ENCODE measurements around the gene FAM24B.
A peak's percentile ranks its signal among the peaks of the same experiment; 100 is the strongest.

Gene FAM24B

GRCh38 chr10:122894261-122894944 is 15.0 kb upstream of the FAM24B start:
- Histone ChIP-seq H3K27ac (ENCODE audit: low read depth, low read length) (no peak overlapping the region), H2BK120ac (ENCODE audit: low read depth, low read length) (no peak overlapping the region), H2AK5ac (ENCODE audit: low read length) (no peak overlapping the region), H3K23ac (ENCODE audit: low read length) (no peak overlapping the region), H3K56ac (ENCODE audit: low read length) (no peak overlapping the region), H2BK5ac (ENCODE audit: low read length) (no peak overlapping the region), H3K4ac (ENCODE audit: low read depth, low read length) (no peak overlapping the region), H4K5ac (ENCODE audit: low read length) (no peak overlapping the region), H3K4me2 (ENCODE audit: low read length) (no peak overlapping the region), H2BK15ac (replicated peaks; ENCODE audit: low read depth) (no peak overlapping the region), H4K8ac (ENCODE audit: low read depth, low read length) (no peak overlapping the region), H3K4me1 (ENCODE audit: control insufficient read depth, low read depth, low read length) (no peaks in the 10 kb centered on the region), H3K79me1 (ENCODE audit: low read length) (no peaks in the 10 kb centered on the region), H3K4me3 (ENCODE audit: low read length) (no peak overlapping the region), H3K36me3 (ENCODE audit: control insufficient read depth, insufficient read depth, low read length) (no peaks in the 10 kb centered on the region), H3K9ac (ENCODE audit: low read length) (no peak overlapping the region), H3K18ac (ENCODE audit: low read length) (no peak overlapping the region), H3K27me3 (ENCODE audit: insufficient read depth, low read length, poor library complexity) (no peaks in the 10 kb centered on the region), H3K79me2 (ENCODE audit: control insufficient read depth, insufficient read depth, low read length) (no peaks in the 10 kb centered on the region)
- no CpG with 5 or more reads among the region's 5 CpGs for WGBS (ENCODE audit: extremely low coverage, insufficient coverage, low lambda C conversion rate)
- no peak for DNase-seq

DNA sequence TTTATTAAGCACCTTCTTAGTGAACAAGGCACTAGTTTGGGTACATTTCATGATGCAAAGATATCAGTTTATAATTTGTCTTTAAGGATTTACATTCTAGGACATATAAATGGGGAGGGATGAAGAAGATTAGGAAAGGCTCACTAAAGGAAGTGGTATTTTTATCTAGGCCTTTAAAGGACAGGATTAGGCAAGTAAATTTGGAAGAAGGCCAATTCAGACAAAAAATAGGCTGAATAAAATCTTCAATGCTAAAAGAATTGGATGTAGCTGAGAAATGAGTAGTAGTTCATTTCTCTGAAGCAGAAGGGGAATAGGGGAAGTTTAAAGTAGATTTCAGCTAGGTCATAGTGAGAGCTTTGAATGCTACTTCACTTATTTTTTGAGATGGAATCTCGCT is 4.8 kb upstream of the FAM24B start:
- Histone ChIP-seq H2BK5ac (ENCODE audit: low read length) (no peak overlapping the region), H3K36me3 (ENCODE audit: control insufficient read depth, insufficient read depth, low read length) (no peaks in the 10 kb centered on the region), H2BK15ac (replicated peaks; ENCODE audit: low read depth) (no peak overlapping the region), H3K56ac (ENCODE audit: low read length) (no peak overlapping the region), H3K18ac (ENCODE audit: low read length) (no peak overlapping the region), H3K9ac (ENCODE audit: low read length) (no peak overlapping the region), H3K23ac (ENCODE audit: low read length) (no peak overlapping the region), H3K4me3 (ENCODE audit: low read length) (no peak overlapping the region), H2AK5ac (ENCODE audit: low read length) (no peak overlapping the region), H3K79me2 (ENCODE audit: control insufficient read depth, insufficient read depth, low read length) (no peaks in the 10 kb centered on the region), H3K4ac (ENCODE audit: low read depth, low read length) (no peak overlapping the region), H3K27me3 (ENCODE audit: insufficient read depth, low read length, poor library complexity) (no peaks in the 10 kb centered on the region), H3K79me1 (ENCODE audit: low read length) (no peaks in the 10 kb centered on the region), H3K4me1 (ENCODE audit: control insufficient read depth, low read depth, low read length) (peaks cover 2% of the 10 kb centered on the region), H4K8ac (ENCODE audit: low read depth, low read length) (no peak overlapping the region), H3K4me2 (ENCODE audit: low read length) (no peak overlapping the region), H3K27ac (ENCODE audit: low read depth, low read length) (no peak overlapping the region), H4K5ac (ENCODE audit: low read length) (no peak overlapping the region), H2BK120ac (ENCODE audit: low read depth, low read length) (no peak overlapping the region)
- no CpG with 5 or more reads among the region's 1 CpG for WGBS (ENCODE audit: extremely low coverage, insufficient coverage, low lambda C conversion rate)
- no peak for DNase-seq

DNA sequence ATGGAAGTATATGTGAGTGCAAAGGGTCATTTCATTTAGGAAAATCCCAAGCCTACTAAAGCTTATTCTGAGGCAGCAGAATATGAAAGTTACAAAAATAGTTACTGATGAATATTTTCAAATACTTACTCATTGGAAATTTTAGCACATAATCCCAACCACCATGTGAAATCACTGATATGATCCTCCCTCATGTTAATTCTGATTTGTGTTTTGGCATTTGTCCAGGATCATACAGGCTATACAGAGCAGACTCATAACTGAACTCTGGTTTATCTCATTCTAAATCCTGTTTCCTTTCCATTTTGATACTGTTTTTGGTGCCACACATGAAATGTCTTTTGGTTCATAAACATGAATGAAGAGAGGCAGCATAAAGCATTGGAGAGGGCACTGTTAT is 3.4 kb upstream of the FAM24B start:
- H3K56ac ChIP-seq (ENCODE audit: low read length) = no peak overlapping the region

GRCh38 chr10:122878799-122879338 is 512 bp downstream of the FAM24B start:
- Histone ChIP-seq H2BK120ac (ENCODE audit: low read depth, low read length) (no peak overlapping the region), H3K4me2 (ENCODE audit: low read length) (no peak overlapping the region), H2BK5ac (ENCODE audit: low read length) (peak overlapping the region; percentile 85), H3K27ac (ENCODE audit: low read depth, low read length) (no peak overlapping the region), H2AK5ac (ENCODE audit: low read length) (peak overlapping the region; percentile 83), H3K36me3 (ENCODE audit: control insufficient read depth, insufficient read depth, low read length) (no peaks in the 10 kb centered on the region), H4K5ac (ENCODE audit: low read length) (no peak overlapping the region), H3K4ac (ENCODE audit: low read depth, low read length) (peak overlapping the region; percentile 25), H3K27me3 (ENCODE audit: insufficient read depth, low read length, poor library complexity) (no peaks in the 10 kb centered on the region), H4K8ac (ENCODE audit: low read depth, low read length) (no peak overlapping the region), H3K18ac (ENCODE audit: low read length) (peak overlapping the region; percentile 9), H2BK15ac (replicated peaks; ENCODE audit: low read depth) (no peak overlapping the region), H3K56ac (ENCODE audit: low read length) (peak overlapping the region; percentile 81), H3K79me1 (ENCODE audit: low read length) (no peaks in the 10 kb centered on the region), H3K9ac (ENCODE audit: low read length) (peak overlapping the region; percentile 57), H3K23ac (ENCODE audit: low read length) (no peak overlapping the region), H3K4me1 (ENCODE audit: control insufficient read depth, low read depth, low read length) (peaks cover 5% of the 10 kb centered on the region), H3K79me2 (ENCODE audit: control insufficient read depth, insufficient read depth, low read length) (no peaks in the 10 kb centered on the region), H3K4me3 (ENCODE audit: low read length) (peak overlapping the region; percentile 9)
- no CpG with 5 or more reads among the region's 14 CpGs for WGBS (ENCODE audit: extremely low coverage, insufficient coverage, low lambda C conversion rate)
- DNase-seq = no peak

More for the DNA sequence above, 3.4 kb upstream of the FAM24B start:
- no peaks in the 10 kb centered on the region for H3K79me1 ChIP-seq (ENCODE audit: low read length)
- no peak overlapping the region for H3K18ac ChIP-seq (ENCODE audit: low read length)
- DNase-seq = no peak
- no peak overlapping the region for H2BK120ac ChIP-seq (ENCODE audit: low read depth, low read length)
- no peak overlapping the region for H3K23ac ChIP-seq (ENCODE audit: low read length)
- no peak overlapping the region for H2BK5ac ChIP-seq (ENCODE audit: low read length)
- H3K27ac ChIP-seq (ENCODE audit: low read depth, low read length) = no peak overlapping the region
- H3K4ac ChIP-seq (ENCODE audit: low read depth, low read length) = no peak overlapping the region
- peaks cover 2% of the 10 kb centered on the region for H3K4me1 ChIP-seq (ENCODE audit: control insufficient read depth, low read depth, low read length)
- H3K9ac ChIP-seq (ENCODE audit: low read length) = no peak overlapping the region
- H3K4me2 ChIP-seq (ENCODE audit: low read length) = no peak overlapping the region
- no peak overlapping the region for H2BK15ac ChIP-seq (replicated peaks; ENCODE audit: low read depth)
- H3K36me3 ChIP-seq (ENCODE audit: control insufficient read depth, insufficient read depth, low read length) = no peaks in the 10 kb centered on the region
- no peaks in the 10 kb centered on the region for H3K79me2 ChIP-seq (ENCODE audit: control insufficient read depth, insufficient read depth, low read length)
- H3K4me3 ChIP-seq (ENCODE audit: low read length) = no peak overlapping the region
- no peak overlapping the region for H4K8ac ChIP-seq (ENCODE audit: low read depth, low read length)
- H2AK5ac ChIP-seq (ENCODE audit: low read length) = no peak overlapping the region
- H4K5ac ChIP-seq (ENCODE audit: low read length) = no peak overlapping the region
- no peaks in the 10 kb centered on the region for H3K27me3 ChIP-seq (ENCODE audit: insufficient read depth, low read length, poor library complexity)

GRCh38 chr10:122877264-122877663 is 2.1 kb downstream of the FAM24B start:
- H2BK120ac ChIP-seq (ENCODE audit: low read depth, low read length) = no peak overlapping the region
- H3K36me3 ChIP-seq (ENCODE audit: control insufficient read depth, insufficient read depth, low read length) = no peaks in the 10 kb centered on the region
- H3K4me3 ChIP-seq (ENCODE audit: low read length) = no peak overlapping the region
- no CpG with 5 or more reads among the region's 1 CpG for WGBS (ENCODE audit: extremely low coverage, insufficient coverage, low lambda C conversion rate)
- no peak overlapping the region for H4K8ac ChIP-seq (ENCODE audit: low read depth, low read length)
- H3K4ac ChIP-seq (ENCODE audit: low read depth, low read length) = peak overlapping the region; percentile 87
- DNase-seq = peak; percentile 91
- H3K79me2 ChIP-seq (ENCODE audit: control insufficient read depth, insufficient read depth, low read length) = peaks cover 2% of the 10 kb centered on the region
- H3K56ac ChIP-seq (ENCODE audit: low read length) = peak overlapping the region; percentile 84
- H3K27me3 ChIP-seq (ENCODE audit: insufficient read depth, low read length, poor library complexity) = no peaks in the 10 kb centered on the region
- H3K9ac ChIP-seq (ENCODE audit: low read length) = peak overlapping the region; percentile 66
- no peak overlapping the region for H3K23ac ChIP-seq (ENCODE audit: low read length)
- H3K18ac ChIP-seq (ENCODE audit: low read length) = peak overlapping the region; percentile 75
- H3K4me1 ChIP-seq (ENCODE audit: control insufficient read depth, low read depth, low read length) = peaks cover 5% of the 10 kb centered on the region
- no peak overlapping the region for H2AK5ac ChIP-seq (ENCODE audit: low read length)
- H3K79me1 ChIP-seq (ENCODE audit: low read length) = no peaks in the 10 kb centered on the region
- H2BK5ac ChIP-seq (ENCODE audit: low read length) = peak overlapping the region; percentile 97
- no peak overlapping the region for H3K4me2 ChIP-seq (ENCODE audit: low read length)
- no peak overlapping the region for H4K5ac ChIP-seq (ENCODE audit: low read length)
- peak overlapping the region; percentile 87 for H3K27ac ChIP-seq (ENCODE audit: low read depth, low read length)
- H2BK15ac ChIP-seq (replicated peaks; ENCODE audit: low read depth) = no peak overlapping the region

GRCh38 chr10:122876467-122876855 is 2.9 kb downstream of the FAM24B start:
- H3K27me3 ChIP-seq (ENCODE audit: insufficient read depth, low read length, poor library complexity) = no peaks in the 10 kb centered on the region
- H3K23ac ChIP-seq (ENCODE audit: low read length) = no peak overlapping the region
- H3K4ac ChIP-seq (ENCODE audit: low read depth, low read length) = no peak overlapping the region
- H3K18ac ChIP-seq (ENCODE audit: low read length) = peak overlapping the region; percentile 84
- H3K4me2 ChIP-seq (ENCODE audit: low read length) = no peak overlapping the region
- H3K4me3 ChIP-seq (ENCODE audit: low read length) = no peak overlapping the region
- H3K27ac ChIP-seq (ENCODE audit: low read depth, low read length) = peak overlapping the region; percentile 86
- no peak overlapping the region for H2BK120ac ChIP-seq (ENCODE audit: low read depth, low read length)
- peak overlapping the region; percentile 70 for H2BK5ac ChIP-seq (ENCODE audit: low read length)
- no peak overlapping the region for H3K9ac ChIP-seq (ENCODE audit: low read length)
- no peak overlapping the region for H4K5ac ChIP-seq (ENCODE audit: low read length)
- WGBS (ENCODE audit: extremely low coverage, insufficient coverage, low lambda C conversion rate) = no CpG with 5 or more reads among the region's 1 CpG
- H3K4me1 ChIP-seq (ENCODE audit: control insufficient read depth, low read depth, low read length) = peaks cover 5% of the 10 kb centered on the region
- H3K79me2 ChIP-seq (ENCODE audit: control insufficient read depth, insufficient read depth, low read length) = peaks cover 2% of the 10 kb centered on the region
- no peak overlapping the region for H3K56ac ChIP-seq (ENCODE audit: low read length)
- no peak overlapping the region for H4K8ac ChIP-seq (ENCODE audit: low read depth, low read length)
- H2BK15ac ChIP-seq (replicated peaks; ENCODE audit: low read depth) = no peak overlapping the region
- no peaks in the 10 kb centered on the region for H3K79me1 ChIP-seq (ENCODE audit: low read length)
- H3K36me3 ChIP-seq (ENCODE audit: control insufficient read depth, insufficient read depth, low read length) = no peaks in the 10 kb centered on the region
- no peak overlapping the region for H2AK5ac ChIP-seq (ENCODE audit: low read length)
- DNase-seq = peak; percentile 92

All from mesendoderm (in vitro differentiated cells).